Islet precursor cell (in vitro differentiated cells): ENCODE results near the gene ARHGAP21.
"Not testable (repeated sequence)": the region's sequence is repeated elsewhere in the genome, so short reads cannot be mapped to it uniquely, and the experiment has no call there.

Experiments
- DNase-seq: peaks from one replicate; pipeline ENCODE4 v3.0.0-alpha.2; 2018

The ARHGAP21 gene

DNA sequence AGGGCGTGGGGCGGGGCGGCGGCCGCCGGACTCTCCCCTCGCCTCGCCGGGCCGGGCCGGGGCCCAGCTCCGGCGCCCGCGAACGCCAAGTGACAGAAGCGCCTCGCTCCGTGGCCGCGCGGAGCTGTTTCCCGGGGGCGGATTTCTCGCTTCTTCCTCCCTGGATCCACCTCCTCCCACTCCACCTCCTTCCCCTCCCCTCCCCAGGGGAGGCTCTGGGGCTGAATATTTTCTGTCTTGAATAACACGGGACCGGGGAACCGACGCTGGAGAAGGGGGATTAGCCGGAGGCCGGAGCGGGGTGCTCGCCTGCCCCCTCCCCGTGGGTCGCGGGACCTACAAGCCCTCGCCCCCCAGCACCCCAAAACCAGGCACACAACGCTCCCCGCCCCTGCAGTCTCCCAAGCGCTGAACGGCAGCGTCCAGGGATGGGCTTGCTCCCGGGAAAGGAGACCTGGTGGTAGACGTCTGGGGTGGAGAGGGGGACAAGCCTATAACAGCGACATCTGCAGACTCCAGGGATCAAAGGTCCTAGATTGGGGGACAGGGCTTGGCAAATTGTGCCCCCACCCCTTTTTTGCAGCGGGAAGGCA, at the start of gene ARHGAP21:
ARHGAP21 (minus strand) TSS at position 100 of the 593 bp plus-strand sequence. CDS start 1,988 bp downstream, outside the sequence.
- DNase-seq = peak; percentile 77

DNA sequence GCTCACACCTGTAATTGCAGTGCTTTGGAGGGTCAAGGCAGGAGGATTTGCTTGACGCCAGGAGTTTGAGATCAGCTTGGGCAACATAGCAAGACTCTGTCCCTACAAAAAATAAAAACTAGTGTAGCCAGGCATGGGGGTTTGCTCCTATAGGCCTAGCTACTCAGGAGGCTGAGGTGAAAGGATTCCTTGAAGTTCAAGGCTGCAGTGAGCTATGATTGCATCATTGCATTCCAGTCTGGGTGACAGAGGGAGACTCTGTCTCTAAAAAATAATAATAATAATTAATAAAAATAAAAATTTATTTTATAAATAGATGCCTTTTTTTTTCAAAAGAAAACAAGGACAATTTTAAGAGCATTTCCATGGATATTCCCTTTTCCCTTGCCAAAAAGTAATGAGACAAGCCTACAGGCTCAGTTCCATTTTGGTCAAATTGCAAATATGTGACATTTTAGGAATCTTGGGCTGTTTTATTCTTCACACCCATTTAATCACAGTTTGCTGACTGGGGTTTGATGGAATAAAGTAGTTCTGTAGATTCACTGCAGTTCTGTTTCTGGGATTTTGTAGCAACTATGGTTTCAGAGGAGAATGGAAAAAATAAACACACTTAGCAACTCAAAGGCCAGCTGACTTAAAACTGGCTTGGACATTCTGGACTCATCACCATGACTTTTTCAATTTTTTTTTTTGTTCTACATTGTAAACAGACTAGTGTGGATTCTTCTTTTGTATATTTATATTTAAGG, 48.4 kb upstream of the ARHGAP21 start:
- no peak for DNase-seq

DNA sequence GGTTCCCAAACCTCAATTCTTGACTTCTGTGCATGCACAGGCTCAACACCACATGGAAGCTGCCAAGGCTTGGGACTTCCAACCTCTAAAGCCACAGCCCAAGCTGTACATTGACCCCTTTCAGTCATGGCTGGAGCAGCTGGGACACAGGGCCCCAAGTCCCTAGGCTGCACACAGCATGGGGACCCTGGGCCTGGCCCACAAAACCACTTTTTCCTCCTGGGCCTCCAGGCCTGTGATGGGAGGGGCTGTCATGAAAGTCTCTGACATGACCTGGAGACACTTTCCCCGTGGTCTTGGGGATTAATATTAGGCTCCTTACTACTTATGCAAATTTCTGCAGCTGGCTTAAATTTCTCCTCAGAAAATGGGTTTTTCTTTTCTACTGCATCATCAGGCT, 41.3 kb upstream of the ARHGAP21 start:
- not testable (repeated sequence) for DNase-seq

DNA sequence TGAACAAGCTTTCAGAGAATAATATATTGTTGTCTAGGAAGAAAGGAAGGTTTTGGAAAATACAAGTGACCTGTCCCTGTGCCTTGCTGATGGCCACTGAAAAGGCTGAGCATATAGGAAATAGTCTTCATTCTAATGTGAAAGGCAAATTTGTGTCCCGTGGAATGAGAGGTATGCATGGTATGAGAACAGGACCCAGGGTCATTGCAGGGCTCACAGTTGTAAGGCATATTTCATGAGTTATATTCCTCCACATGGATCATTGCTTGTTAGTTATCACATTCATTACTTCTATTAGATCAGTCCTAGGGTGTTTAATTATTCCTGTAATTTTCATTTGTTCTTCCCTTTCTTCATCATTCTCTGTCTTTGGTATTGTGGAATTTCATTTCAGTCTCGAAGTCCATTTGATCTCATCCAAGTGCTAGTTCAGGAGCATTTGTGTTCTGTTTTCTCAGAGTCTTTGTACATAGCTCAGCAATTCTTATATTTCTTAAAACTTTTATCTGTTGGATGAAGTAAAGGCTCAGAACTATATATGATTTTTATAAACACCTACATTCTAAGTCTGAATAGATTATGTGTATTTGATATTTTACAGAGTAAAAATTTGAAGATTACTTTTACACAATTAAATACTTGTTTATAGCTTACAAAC, 39.4 kb upstream of the ARHGAP21 start:
- peak; percentile 57 for DNase-seq

DNA sequence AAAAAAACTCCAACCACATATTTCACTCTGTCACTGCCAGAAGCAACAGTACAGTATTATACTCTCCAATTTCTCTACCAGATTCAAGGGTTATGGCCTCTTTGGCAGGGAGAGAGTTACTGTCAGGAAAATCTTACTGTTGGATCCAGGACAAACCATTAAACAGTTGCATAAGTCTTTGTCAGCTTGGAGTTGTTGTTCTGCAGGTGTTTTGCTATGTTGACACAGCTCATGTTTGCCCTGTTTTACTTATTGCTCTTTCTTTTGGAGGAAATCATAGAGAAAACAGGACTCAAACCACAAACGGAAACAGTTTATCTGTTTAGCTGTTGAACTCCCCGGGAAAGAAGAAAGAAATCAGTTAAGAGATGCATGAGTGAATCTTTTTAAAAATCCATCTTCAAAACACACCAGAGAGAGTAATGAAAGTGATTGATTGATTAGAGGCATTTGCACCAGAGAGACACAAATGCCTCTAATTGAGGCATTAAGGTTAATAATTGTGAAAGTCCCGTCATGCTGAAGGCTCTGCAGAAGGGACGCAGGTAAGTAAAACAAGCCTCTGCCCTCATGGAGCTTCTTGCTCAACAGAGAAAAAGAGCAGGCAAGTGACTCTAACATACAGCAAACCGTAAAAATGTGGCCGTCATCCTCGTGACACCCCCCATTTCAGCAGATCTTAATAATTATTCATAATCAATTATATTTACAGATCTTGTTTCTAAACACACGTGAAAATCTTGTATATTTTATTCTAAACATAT, 38.7 kb upstream of the ARHGAP21 start:
- no peak for DNase-seq

DNA sequence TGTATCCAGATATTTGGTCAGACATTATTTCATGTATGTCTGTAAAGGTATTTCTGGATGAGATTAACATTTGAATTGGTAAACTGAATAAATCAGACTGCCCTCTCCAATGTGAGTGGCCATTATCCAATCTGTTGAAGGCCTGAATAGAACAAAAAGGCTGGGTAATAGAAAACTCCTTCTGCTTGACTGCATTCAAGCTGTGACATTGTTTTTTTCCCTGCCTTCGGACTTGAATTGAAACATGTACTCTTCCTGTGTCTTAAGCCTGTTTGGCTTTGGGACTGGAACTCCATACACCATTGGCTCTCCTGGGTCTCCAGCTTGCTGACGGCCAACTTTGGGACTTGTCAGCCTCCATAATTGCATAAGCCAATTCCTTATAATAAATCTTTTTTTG, 36.0 kb upstream of the ARHGAP21 start:
- DNase-seq = no peak

DNA sequence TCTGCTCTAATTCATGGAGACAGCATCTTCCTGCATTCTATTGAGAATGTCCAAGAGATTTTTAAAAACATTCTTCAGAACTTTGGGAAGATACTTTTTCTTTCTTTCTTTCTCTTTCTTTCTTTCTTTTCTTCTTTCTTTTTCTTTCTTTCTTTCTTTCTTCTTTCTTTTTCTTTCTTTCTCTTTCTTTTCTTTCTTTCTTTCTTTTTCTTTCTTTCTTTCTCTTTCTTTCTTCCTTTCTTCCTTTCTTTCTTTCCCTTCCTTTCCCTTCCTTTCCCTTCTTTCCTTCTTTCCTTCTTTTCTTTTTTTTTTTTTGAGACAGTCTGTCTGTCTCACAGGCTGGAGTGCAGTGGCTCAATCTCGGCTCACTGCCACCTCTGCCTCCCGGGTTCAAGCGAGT, 34.6 kb upstream of the ARHGAP21 start:
- DNase-seq = not testable (repeated sequence)

DNA sequence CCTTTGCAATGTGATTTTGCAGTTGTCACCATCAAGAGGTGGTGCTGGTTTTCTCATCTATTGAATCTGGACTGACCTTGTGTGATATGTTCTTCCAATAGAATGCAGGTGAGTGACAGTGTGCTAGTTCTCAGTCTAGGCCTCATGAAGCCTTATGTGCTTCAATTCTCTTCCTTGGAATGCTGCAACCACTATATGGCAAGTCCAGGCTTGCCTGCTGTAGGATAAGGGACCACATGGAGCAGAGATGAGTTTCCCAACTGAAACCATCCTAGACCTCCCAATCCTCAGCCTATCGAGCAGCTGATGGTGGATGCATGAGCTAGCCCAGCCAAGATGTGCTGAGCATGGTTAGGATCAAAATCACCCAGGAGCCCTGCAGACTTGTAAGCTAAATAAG, 32.6 kb upstream of the ARHGAP21 start:
- DNase-seq = no peak

DNA sequence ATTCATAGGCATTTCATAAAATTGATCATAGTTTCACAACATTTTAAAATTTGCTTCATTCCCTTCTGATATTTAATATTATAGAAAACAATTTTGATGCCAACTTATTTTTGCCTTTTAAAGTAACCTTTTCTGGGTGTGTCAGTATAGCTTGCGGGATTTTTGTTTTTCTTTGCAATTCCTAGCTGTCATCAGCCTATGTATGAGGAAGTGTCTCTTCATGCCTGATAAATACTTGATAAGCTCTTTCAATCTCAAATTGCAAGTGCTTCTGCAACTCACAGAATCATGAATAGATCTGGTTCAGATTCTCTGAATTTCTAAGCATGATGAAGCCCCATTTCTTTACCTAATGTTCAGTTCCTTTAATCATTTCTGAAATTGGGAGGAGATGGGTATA, 28.0 kb upstream of the ARHGAP21 start:
- DNase-seq = no peak

DNA sequence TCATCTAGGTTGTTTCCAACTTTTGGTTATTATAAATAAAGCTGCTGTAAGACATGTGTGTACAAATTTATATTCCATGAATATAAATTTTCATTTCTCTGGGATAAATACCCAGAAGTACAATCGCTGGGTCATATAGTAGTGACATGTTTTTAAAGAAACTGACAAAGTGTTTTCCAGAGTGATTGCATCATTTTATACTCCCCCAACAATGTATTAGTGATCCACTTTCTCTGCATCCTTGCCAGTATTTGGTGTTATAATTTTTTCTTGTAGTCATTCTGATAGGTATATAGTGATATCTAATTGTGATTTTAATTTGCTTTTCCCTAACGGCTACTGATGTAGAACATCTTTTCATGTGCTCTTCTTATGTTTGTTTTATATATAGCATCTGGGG, 27.0 kb upstream of the ARHGAP21 start:
- DNase-seq = no peak

DNA sequence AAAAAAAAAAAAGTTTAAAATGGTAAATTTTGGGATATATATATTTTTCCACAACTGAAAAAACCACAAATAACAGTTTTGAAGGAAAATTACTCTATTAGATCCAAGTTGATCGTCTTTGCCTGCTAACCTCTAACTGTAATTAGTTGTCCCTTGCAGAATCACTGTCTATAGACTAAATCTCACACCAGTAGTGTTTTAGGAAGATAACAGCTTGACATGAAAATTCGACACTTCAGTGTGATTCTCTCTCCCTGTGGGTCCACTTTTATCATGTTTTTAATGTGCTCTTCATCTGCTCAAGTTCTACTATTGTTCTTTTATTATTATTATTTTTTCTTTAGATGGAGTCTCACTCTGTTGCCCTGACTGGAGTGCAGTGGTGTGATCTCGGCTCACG, 24.5 kb upstream of the ARHGAP21 start:
- DNase-seq = no peak

DNA sequence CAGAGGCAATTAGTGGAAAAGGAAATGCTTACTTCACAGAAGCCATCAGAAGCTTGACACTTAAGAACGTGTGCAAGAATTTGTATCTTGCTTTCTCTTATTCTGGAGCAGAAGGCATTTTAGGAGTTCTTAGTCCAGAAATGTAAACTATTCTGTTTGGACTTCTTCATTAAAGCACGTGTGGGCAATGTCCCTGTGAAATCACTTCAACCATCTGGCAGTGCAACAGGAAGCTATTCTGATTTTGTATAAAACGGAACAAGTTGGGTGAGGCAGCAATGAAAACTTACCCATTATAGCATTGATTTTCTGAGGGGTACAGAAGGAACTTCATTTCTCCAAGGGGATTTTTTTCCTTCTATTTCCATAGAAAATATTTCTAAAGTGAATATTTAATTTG, 21.3 kb upstream of the ARHGAP21 start:
- DNase-seq = no peak

DNA sequence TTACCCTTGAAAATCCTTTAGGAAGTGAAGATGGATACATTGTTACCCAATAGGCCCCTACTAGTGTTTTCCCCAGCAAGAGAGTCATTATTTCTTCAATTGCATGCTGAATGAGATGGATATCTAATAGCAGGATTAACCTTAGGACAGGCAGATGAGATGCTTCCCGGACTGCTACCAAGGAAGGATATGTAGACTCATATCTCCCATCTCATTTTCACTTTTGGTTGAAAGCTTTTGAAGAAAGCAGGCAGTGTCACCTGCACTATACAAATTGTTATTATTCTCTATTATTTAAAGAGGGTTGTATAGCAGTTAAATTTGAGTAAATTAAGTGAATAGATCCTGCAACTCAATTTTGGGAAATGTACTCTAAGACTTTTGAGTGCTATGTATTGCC, 17.0 kb upstream of the ARHGAP21 start:
- no peak for DNase-seq

DNA sequence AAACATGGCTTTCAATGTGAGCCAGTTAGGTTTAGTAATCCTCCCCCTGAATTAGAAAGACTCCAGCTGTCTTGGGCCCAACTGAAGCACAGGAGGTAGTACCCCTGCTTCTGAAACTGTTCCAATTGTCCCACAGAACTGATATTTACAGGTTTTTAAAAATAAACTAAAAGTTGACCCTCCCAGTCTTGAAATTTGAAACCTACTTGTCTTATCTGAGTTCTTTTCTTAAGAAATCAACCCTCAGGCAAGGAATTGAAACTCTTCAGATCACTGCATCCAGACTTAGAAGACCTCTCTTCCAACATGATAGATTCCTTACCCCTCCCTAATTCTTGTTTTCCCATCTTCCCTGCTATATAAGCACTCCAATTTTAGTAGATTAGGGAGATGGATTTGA, 13.3 kb upstream of the ARHGAP21 start:
- DNase-seq = no peak

DNA sequence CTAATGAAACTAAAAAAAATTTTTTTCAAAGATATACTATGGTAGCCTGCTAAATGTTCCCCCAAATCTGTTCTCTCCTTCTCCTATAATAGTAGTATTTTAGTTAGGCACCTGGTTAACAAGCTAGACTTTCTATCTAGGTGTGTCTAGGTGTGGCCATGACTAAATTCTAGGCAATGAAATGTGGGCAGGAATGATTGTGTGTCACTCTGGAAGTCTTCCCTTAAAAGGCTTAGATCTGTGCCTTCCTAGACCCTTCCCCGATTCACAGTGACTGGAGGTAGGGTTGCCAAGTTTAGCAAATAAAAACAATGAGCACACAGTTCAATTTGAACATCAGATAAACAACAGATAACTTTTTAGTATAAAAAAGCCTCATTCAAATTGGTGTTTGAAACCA, 8.3 kb upstream of the ARHGAP21 start:
- DNase-seq = no peak

DNA sequence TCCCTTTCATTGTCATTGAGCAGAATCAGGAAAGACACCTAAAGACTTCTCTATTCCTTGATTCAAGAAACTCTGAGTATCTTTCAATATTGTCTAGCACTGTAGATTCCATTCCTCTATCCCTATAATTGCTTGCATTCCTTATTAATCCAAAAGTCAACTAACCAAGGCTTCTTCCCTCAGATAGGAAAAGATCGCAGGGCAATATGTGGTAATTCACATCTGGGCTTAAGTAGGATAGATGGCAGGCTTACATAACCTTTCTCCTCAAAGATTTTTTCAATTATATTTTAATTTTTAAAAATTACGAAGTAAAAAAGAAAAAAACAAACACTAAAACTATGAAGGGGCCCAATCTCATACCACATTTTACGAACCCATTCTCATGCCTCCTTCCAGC, 7.1 kb upstream of the ARHGAP21 start:
- no peak for DNase-seq

DNA sequence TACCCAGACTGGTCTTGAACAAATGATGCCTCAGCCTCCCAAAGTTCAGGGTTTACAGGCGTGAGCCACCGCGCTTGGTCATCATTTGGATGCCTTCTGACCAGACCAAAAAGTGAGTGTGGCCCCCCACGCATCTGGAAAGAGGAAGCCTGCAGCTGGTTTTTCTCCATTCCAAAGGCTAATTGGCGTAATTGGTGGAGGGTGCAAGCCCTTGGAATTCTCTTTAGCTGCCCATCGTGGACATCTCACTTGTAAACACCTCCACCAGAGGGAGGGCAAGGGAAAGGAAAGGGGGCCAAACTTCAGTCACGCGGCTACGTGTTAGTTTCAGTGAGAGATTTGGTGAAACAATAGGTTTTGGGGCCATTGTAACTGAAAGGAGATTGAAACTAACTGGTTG, 4.1 kb upstream of the ARHGAP21 start:
- peak; percentile 92 for DNase-seq

DNA sequence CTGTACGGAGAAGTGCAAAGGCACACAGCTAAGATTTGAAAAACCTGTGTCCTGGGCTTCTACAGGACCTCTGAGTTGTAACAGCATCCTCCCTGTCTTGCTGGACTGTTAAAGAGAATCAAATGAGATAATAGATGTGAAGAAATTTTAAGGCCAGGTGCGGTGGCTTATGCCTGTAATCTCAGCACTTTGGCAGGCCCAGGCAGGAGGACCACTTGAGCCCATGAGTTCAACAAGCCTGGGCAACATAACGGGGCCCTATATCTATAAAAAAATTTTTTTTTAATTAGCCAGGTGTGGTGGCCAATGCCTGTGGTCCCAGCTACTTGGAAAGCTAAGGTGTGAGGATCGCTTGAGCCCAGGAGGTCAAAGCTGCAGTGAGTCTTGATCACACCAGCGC, 2.9 kb upstream of the ARHGAP21 start:
- no peak for DNase-seq

DNA sequence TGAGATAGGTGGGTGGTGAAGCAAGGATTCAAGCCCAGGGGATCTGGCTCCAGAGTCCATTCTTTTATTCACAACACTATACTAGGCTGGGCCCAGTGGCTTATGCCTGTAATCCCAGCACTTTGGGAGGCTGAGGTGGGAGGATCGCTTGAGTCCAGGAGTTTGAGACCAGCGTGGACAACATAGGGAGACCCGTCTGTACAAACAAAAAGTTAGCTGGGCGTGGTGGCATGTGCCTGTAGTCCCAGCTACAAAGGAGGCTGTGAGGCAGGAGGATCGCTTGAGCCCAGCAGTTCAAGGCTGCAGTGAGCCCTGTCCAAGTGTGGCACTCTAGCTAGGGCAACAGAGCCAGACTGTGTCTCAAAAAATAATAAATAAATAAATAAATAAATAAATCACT, 2.3 kb upstream of the ARHGAP21 start:
- not testable (repeated sequence) for DNase-seq

DNA sequence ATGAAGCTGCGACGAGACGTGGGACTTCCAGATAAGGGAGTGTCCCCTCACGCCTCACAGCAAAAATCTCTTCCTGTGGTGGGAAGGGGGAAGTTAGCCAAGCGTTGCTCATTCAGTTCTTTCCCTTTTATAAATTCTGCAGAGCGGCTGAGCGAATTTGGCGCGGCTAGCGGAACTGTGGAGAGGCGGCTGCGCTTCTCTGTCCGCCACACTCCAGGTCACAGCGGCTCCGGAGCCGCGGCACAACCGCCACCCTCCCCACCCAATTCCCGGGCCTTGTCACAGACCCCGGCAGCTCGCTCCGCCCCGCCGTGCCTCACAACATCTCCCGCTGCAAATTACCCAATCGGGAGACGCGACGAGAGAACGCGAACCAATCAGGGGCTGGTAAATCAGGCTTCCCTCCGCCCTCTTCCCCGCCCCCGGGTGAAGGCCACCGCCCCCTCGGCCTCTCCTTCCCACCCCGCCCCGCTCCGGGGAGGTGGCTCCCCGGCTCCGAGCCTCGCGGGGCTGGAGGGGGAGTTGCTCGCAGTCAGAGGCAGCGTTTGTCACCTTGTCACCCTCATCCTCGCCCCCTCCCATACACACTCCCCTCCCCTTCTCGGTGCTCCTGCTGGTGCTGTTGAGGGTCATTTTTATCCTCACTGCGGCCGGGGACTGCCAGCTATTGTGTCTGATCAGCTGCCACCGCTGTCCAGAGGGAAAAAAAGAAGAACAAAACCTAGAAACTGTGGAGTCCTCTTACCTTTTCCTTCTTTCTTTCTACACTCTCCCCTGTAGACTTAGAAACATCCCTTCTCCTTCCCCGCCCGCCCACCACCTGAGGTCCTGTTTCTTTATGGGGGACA, 918 bp upstream of the ARHGAP21 start:
- DNase-seq = peak; percentile 99

DNA sequence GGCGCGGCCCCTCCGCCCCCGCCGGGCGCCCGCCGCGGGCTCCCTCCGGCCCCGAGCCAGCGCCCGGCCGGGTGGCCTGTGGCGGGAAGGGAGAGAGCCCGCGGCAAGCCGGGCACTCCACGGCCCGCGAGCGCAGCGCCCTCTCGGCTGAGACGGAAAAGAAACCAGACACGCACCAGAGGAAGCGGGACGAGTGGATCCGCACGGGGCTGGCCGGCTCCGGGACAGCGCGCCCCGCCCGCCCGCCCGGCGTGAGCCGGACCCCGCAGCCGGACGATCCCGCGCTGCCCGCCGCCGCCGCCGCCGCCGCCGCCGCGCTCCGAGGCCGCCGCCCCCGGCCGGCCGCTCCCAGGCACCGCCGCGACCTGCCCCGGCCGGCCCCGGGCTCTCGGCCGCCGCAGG, 300 bp downstream of the ARHGAP21 start:
- DNase-seq = no peak

DNA sequence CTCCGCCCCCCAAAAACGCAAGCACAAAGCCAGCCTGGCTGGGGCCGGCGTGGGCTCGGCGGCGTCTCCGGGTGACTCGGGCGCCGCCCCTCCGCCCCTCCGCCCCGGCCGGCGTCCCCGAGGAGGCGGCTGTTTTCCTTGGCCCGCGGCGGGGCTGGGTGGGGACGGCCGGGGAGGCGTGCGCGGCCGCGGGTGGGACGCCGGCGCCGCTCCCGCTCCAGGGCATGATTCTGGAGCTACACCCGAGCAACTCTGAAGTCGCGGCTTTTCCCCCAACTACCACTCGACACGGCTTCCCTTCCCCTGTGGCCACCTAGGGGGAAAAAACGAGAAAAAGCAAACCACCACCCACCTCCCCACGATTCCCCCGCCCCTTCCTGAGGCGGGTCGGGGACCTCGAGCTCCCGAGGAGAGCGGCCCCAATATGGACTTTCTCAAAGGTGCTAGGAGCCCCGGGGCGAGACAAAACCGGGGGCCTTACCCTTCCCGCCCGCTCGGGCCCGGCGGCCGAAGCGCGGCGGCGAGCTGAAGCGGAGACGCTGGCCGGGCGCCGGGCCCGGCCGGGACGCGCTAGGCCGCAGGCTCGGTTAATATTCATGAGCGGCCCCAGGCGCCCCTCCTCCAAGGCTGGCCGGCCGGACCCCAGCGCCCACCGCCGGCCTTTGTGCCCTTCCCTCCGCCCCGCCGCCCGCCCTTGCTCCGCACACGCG, 856 bp downstream of the ARHGAP21 start:
- DNase-seq = peak; percentile 75
